ENCODE data around the gene UCKL1. TPM values are rescaled to one million over a fixed set of nuclear protein-coding genes. Genes with fewer than 3 reads are reported as not detected.

UCKL1 gene
- total RNA-seq, 1 donor from 2014 or later, result 10.8 TPM

- no peaks in the 10 kb centered on the region for H3K36me3 ChIP-seq
- DNase-seq (ENCODE audit: low spot score), result no peak
- H3K4me1 ChIP-seq, result peaks cover 25% of the 10 kb centered on the region
- no peak overlapping the region for H3K4me3 Mint-ChIP-seq
- peaks cover 34% of the 10 kb centered on the region for H3F3A ChIP-seq (ENCODE audit: low read depth)
- H3K4me3 ChIP-seq, result no peak overlapping the region
- no peak overlapping the region for H3K9ac ChIP-seq
- no peak for TF ChIP-seq CTCF (IDR thresholded peaks at IDR 0.05)
- TF ChIP-seq EZH2phosphoT487 (IDR thresholded peaks at IDR 0.05), result no peak
- no peak for TF ChIP-seq EZH2 (IDR thresholded peaks at IDR 0.05)
- H3K27ac ChIP-seq, result no peak overlapping the region
- peaks cover 78% of the 10 kb centered on the region for H4K20me1 ChIP-seq (ENCODE audit: low read depth)
- H3K27ac Mint-ChIP-seq, result no peak overlapping the region
- H3K4me1 Mint-ChIP-seq, result peaks cover 35% of the 10 kb centered on the region
- no peak overlapping the region for H2AFZ ChIP-seq (replicated peaks)
- H3K27me3 Mint-ChIP-seq (ENCODE audit: insufficient read depth, low read depth), result peaks cover 9% of the 10 kb centered on the region
- H3K27me3 ChIP-seq, result no peaks in the 10 kb centered on the region
- peaks cover 3% of the 10 kb centered on the region for H3K36me3 Mint-ChIP-seq
- H3K79me2 ChIP-seq (ENCODE audit: low read depth), result peaks cover 73% of the 10 kb centered on the region
- no peaks in the 10 kb centered on the region for H3K9me3 Mint-ChIP-seq
- no peak overlapping the region for H3K4me2 ChIP-seq
- no peaks in the 10 kb centered on the region for H3K9me3 ChIP-seq (ENCODE audit: low read depth)
Measured at GRCh38 chr20:63952769-63953168, 3.4 kb downstream of the UCKL1 start.

GRCh38 chr20:63952210-63952535, 4.0 kb downstream of the UCKL1 start:
- peaks cover 9% of the 10 kb centered on the region for H3K27me3 Mint-ChIP-seq (ENCODE audit: insufficient read depth, low read depth)
- H3K4me1 Mint-ChIP-seq, result peaks cover 35% of the 10 kb centered on the region
- H3K4me3 Mint-ChIP-seq, result no peak overlapping the region
- Histone ChIP-seq H2AFZ (replicated peaks) (no peak overlapping the region), H4K20me1 (ENCODE audit: low read depth) (peaks cover 84% of the 10 kb centered on the region), H3K9ac (no peak overlapping the region), H3K4me2 (no peak overlapping the region), H3K27me3 (no peaks in the 10 kb centered on the region), H3K27ac (no peak overlapping the region), H3K4me3 (no peak overlapping the region), H3K9me3 (ENCODE audit: low read depth) (no peaks in the 10 kb centered on the region), H3K36me3 (no peaks in the 10 kb centered on the region), H3F3A (ENCODE audit: low read depth) (peaks cover 28% of the 10 kb centered on the region), H3K4me1 (peaks cover 19% of the 10 kb centered on the region), H3K79me2 (ENCODE audit: low read depth) (peaks cover 78% of the 10 kb centered on the region)
- no peak overlapping the region for H3K27ac Mint-ChIP-seq
- H3K9me3 Mint-ChIP-seq, result no peaks in the 10 kb centered on the region
- TF ChIP-seq EZH2 (IDR thresholded peaks at IDR 0.05) (no peak), CTCF (IDR thresholded peaks at IDR 0.05) (no peak), EZH2phosphoT487 (IDR thresholded peaks at IDR 0.05) (no peak)
- H3K36me3 Mint-ChIP-seq, result peaks cover 3% of the 10 kb centered on the region
- no peak for DNase-seq (ENCODE audit: low spot score)

GRCh38 chr20:63951398-63952209, 4.6 kb downstream of the UCKL1 start:
- Histone ChIP-seq H4K20me1 (ENCODE audit: low read depth) (peaks cover 88% of the 10 kb centered on the region), H3K36me3 (no peaks in the 10 kb centered on the region), H3K4me3 (no peak overlapping the region), H3F3A (ENCODE audit: low read depth) (peaks cover 24% of the 10 kb centered on the region), H3K9ac (no peak overlapping the region), H2AFZ (replicated peaks) (no peak overlapping the region), H3K4me1 (peaks cover 18% of the 10 kb centered on the region), H3K9me3 (ENCODE audit: low read depth) (no peaks in the 10 kb centered on the region), H3K27me3 (no peaks in the 10 kb centered on the region), H3K4me2 (no peak overlapping the region), H3K27ac (no peak overlapping the region), H3K79me2 (ENCODE audit: low read depth) (peaks cover 84% of the 10 kb centered on the region)
- H3K27me3 Mint-ChIP-seq (ENCODE audit: insufficient read depth, low read depth), result peaks cover 9% of the 10 kb centered on the region
- no peak for TF ChIP-seq EZH2phosphoT487 (IDR thresholded peaks at IDR 0.05)
- TF ChIP-seq EZH2 (IDR thresholded peaks at IDR 0.05), result no peak
- no peak for TF ChIP-seq CTCF (IDR thresholded peaks at IDR 0.05)
- no peak overlapping the region for H3K27ac Mint-ChIP-seq
- DNase-seq (ENCODE audit: low spot score), result no peak
- H3K36me3 Mint-ChIP-seq, result peaks cover 3% of the 10 kb centered on the region
- H3K4me3 Mint-ChIP-seq, result no peak overlapping the region
- H3K9me3 Mint-ChIP-seq, result no peaks in the 10 kb centered on the region
- H3K4me1 Mint-ChIP-seq, result peaks cover 33% of the 10 kb centered on the region

All from neural progenitor cell (in vitro differentiated cells).